ENCODE results near the gene EFEMP2. TPM values are rescaled to one million over a fixed set of nuclear protein-coding genes. Genes with fewer than 3 reads are reported as not detected.
A peak's percentile ranks its signal among the peaks of the same experiment; 100 is the strongest.

EFEMP2 gene
- total RNA-seq, 2 donors from 2014 or later, result 16.2 to 25.4 TPM

GRCh38 chr11:65859095-65859811 lies 13.3 kb downstream of the EFEMP2 start:
- Histone ChIP-seq H3K9me3 (no peaks in the 10 kb centered on the region), H3K4me1 (peaks cover 51% of the 10 kb centered on the region), H3K4me3 (peak overlapping the region in 1 of 2 donors; percentile 18), H3K27me3 (no peaks in the 10 kb centered on the region), H3K27ac (peak overlapping the region; percentile 92 to 96 (median 92)), H3K36me3 (replicated peaks in 1 of 2; ENCODE audit: insufficient read depth in 1 of 2, low read depth in 2 of 2) (peaks cover 8 to 27% of the 10 kb centered on the region in 2 donors)
- 0% methylated on average over 30 to 39 of the region's 46 CpGs for WGBS, 2 donors
- ATAC-seq, result peak; percentile 66
- DNase-seq, result peak; percentile 96 to 99 (median 98)
- intact Hi-C loops (cut with DNase I), result no loop called here
- peak in 1 of 7 experiments; percentile 5 for TF ChIP-seq CTCF (IDR thresholded peaks at IDR 0.05)
- TF ChIP-seq POLR2A (IDR thresholded peaks at IDR 0.05), result peak; percentile 62 to 86 (median 80)

GRCh38 chr11:65858681-65859087 lies 13.9 kb downstream of the EFEMP2 start:
- H3K4me3 ChIP-seq, result peak overlapping the region in 1 of 2 donors; percentile 18
- peaks cover 51% of the 10 kb centered on the region for H3K4me1 ChIP-seq
- ATAC-seq, result no peak
- WGBS, 2 donors, result 0 to 1% methylated on average over 10 of the region's 10 CpGs
- H3K27me3 ChIP-seq, result no peaks in the 10 kb centered on the region
- intact Hi-C loops (cut with DNase I), result no loop called here
- no peak for DNase-seq
- no peaks in the 10 kb centered on the region for H3K9me3 ChIP-seq
- no peak for TF ChIP-seq POLR2A (IDR thresholded peaks at IDR 0.05)
- TF ChIP-seq CTCF (IDR thresholded peaks at IDR 0.05), result no peak
- H3K27ac ChIP-seq, result peak overlapping the region; percentile 92 to 96 (median 92)
- peaks cover 8 to 23% of the 10 kb centered on the region in 2 donors for H3K36me3 ChIP-seq (replicated peaks in 1 of 2; ENCODE audit: insufficient read depth in 1 of 2, low read depth in 2 of 2)

- peak in 1 of 7 experiments; percentile 22 for TF ChIP-seq CTCF (IDR thresholded peaks at IDR 0.05)
- peak; percentile 97 to 99 (median 99) for TF ChIP-seq POLR2A (IDR thresholded peaks at IDR 0.05)
- H3K4me1 ChIP-seq, result peaks cover 51% of the 10 kb centered on the region
- WGBS, 2 donors, result 0 to 1% methylated on average over 17 to 80 of the region's 92 CpGs
Measured at GRCh38 chr11:65857853-65858680, 14.5 kb downstream of the EFEMP2 start, which contains the start of gene CFL1. Gene CFL1 (minus strand): TSS chr11:65858180. CDS start chr11:65858099, 81 bp downstream.

GRCh38 chr11:65857500-65857852 lies 15.1 kb downstream of the EFEMP2 start:
- intact Hi-C loops (cut with DNase I), result no loop called here
- 0% methylated on average over 33 of the region's 49 CpGs; no CpG with 5 or more reads in 1 of the 2 donors for WGBS, 2 donors
- DNase-seq (peak; percentile 39 to 58 (median 44)), ATAC-seq (no peak)
- H3K4me1 ChIP-seq, result peaks cover 51% of the 10 kb centered on the region
- H3K9me3 ChIP-seq, result no peaks in the 10 kb centered on the region
- no peaks in the 10 kb centered on the region for H3K27me3 ChIP-seq
- H3K27ac ChIP-seq, result peak overlapping the region; percentile 83 to 93 (median 92)
- H3K4me3 ChIP-seq, result peak overlapping the region; percentile 56 to 74
- no peak for TF ChIP-seq POLR2A (IDR thresholded peaks at IDR 0.05)
- peaks cover 8 to 23% of the 10 kb centered on the region in 2 donors for H3K36me3 ChIP-seq (replicated peaks in 1 of 2; ENCODE audit: insufficient read depth in 1 of 2, low read depth in 2 of 2)

More at GRCh38 chr11:65857853-65858680, 14.5 kb downstream of the EFEMP2 start, which contains the start of gene CFL1:
- peak; percentile 98 to 99 (median 99) for DNase-seq
- Histone ChIP-seq H3K9me3 (no peaks in the 10 kb centered on the region), H3K36me3 (replicated peaks in 1 of 2; ENCODE audit: insufficient read depth in 1 of 2, low read depth in 2 of 2) (peaks cover 8 to 21% of the 10 kb centered on the region in 2 donors), H3K4me3 (peak within 1 kb of the TSS; percentile 56 to 74), H3K27ac (peak within 1 kb of the TSS; percentile 92 to 96 (median 92)), H3K27me3 (no peaks in the 10 kb centered on the region)
- intact Hi-C loops (cut with DNase I), result no loop called here
- peak; percentile 80 for ATAC-seq
